Smooth muscle cell (in vitro differentiated cells): ENCODE results near the gene ACOT9. TPM values are rescaled to one million over a fixed set of nuclear protein-coding genes. Genes with fewer than 3 reads are reported as not detected.

Source experiments
- DNase-seq: peaks from one replicate; lab custom pipeline; 2025; ENCODE audit not compliant: unreplicated experiment; lab: John Stamatoyannopoulos, UW
- H2AFZ ChIP-seq: fragments of 200-600 bp; sonication (generic); 2 replicates; pipeline ENCODE4 v1.6.0; 2016; ENCODE audit warnings: antibody characterized with exemption, low read depth, mild to moderate bottlenecking
- H3F3A ChIP-seq: fragments of 200-600 bp; sonication (generic); 2 replicates; pipeline ENCODE4 v1.6.0; 2017; ENCODE audit warnings: antibody characterized with exemption, low read depth
- H3K27ac ChIP-seq: fragments of 200-600 bp; sonication (generic); 2 replicates; pipeline ENCODE4 v1.5.1; 2016; ENCODE audit warnings: low read depth, mild to moderate bottlenecking
- H3K27me3 ChIP-seq: fragments of 200-600 bp; sonication (generic); 2 replicates; pipeline ENCODE4 v1.6.1; 2016; ENCODE audit warnings: low read depth, mild to moderate bottlenecking
- H3K36me3 ChIP-seq: fragments of 200-600 bp; sonication (generic); 2 replicates; pipeline ENCODE4 v1.5.1; 2016; ENCODE audit warnings: low read depth
- H3K4me1 ChIP-seq: fragments of 200-600 bp; sonication (generic); 2 replicates; pipeline ENCODE4 v1.5.1; 2016; ENCODE audit warnings: low read depth
- H3K4me2 ChIP-seq: fragments of 200-600 bp; sonication (generic); 2 replicates; pipeline ENCODE4 v1.6.0; 2016; ENCODE audit warnings: mild to moderate bottlenecking
- H3K4me3 ChIP-seq: fragments of 200-600 bp; sonication (generic); 2 replicates; pipeline ENCODE4 v1.5.1; 2016; ENCODE audit warnings: mild to moderate bottlenecking
- H3K79me2 ChIP-seq: fragments of 200-600 bp; sonication (generic); 2 replicates; pipeline ENCODE4 v1.6.0; 2016; ENCODE audit warnings: low read depth, mild to moderate bottlenecking
- H3K9ac ChIP-seq: fragments of 200-600 bp; sonication (generic); 2 replicates; pipeline ENCODE4 v1.6.0; 2016; ENCODE audit warnings: low read depth
- H3K9me3 ChIP-seq: fragments of 200-600 bp; sonication (generic); replicated peaks from 2 replicates; pipeline ENCODE4 v1.5.1; 2016; ENCODE audit warnings: low read depth
- H4K20me1 ChIP-seq: fragments of 200-600 bp; sonication (generic); 2 replicates; pipeline ENCODE4 v1.6.0; 2016; ENCODE audit warnings: low read depth
- WGBS: methylation state at CpG from one replicate; pipeline ENCODE4 v1.1.7; 2016; ENCODE audit warnings: low lambda C conversion rate; 5-methylcytosine and 5-hydroxymethylcytosine counted together
- polyA plus RNA-seq: library from polyadenylated mRNA; unstranded; fragments of >200 nt; fragmentation: Nextera tagmentation; extraction: Ambion mirVana; gene quantifications from 2 replicates; pipeline ENCODE4 v1.2.1, GENCODE V29; 2016
- small RNA-seq: library from RNA; depleted of rRNA; stranded (forward); fragments of <200 nt; gene quantifications from one replicate; pipeline ENCODE3, GENCODE V24; 2014
- total RNA-seq: library from RNA; depleted of rRNA; stranded (reverse); fragments of >200 nt; gene quantifications from 2 replicates; pipeline ENCODE4 v1.2.3, GENCODE V29; 2014
- TF ChIP-seq, protein P1 (sequence below): fragments of 200-600 bp; sonication (generic); IDR thresholded peaks from 2 replicates; pipeline ENCODE4 v1.5.1; 2017; ENCODE audit warnings: borderline replicate concordance, mild to moderate bottlenecking, antibody characterized with exemption; ENCODE audit not compliant: insufficient read depth, poor library complexity, severe bottlenecking

Gene ACOT9
- total and polyA plus RNA-seq, 2 experiments from 2014 or later: 55.4 to 73.2 TPM

DNA sequence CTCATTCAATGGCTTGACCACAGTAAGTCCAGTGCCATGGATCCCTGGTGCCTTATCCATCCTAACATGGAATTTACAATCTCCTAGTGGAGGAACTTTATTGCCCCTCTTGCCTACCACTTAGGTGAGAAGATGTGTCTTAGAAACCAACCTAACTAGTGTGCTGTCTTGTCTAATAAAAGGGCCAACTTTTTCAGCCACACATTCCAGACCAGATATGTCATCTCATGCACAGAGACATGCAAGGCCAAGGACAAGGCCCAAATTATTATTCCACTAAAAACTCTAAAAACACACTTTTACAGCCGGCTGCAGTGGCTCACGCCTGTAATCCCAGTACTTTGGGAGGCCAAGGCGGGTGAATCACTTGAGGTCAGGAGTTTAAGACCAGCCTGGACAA is 86.4 kb downstream of the ACOT9 start:
- peak overlapping the region; percentile 8 for H3K27ac ChIP-seq
- no peak overlapping the region for H3K4me2 ChIP-seq
- no peaks in the 10 kb centered on the region for H4K20me1 ChIP-seq
- no peaks in the 10 kb centered on the region for H3K27me3 ChIP-seq
- H3K36me3 ChIP-seq: no peaks in the 10 kb centered on the region
- no peaks in the 10 kb centered on the region for H3K4me1 ChIP-seq
- DNase-seq: no peak
- 14% methylated on average over 3 of the region's 3 CpGs for WGBS
- H3K4me3 ChIP-seq: no peak overlapping the region
- H3K9me3 ChIP-seq: no peaks in the 10 kb centered on the region
- H3F3A ChIP-seq: no peaks in the 10 kb centered on the region
- no peak overlapping the region for H2AFZ ChIP-seq
- TF ChIP-seq, protein P1, sequence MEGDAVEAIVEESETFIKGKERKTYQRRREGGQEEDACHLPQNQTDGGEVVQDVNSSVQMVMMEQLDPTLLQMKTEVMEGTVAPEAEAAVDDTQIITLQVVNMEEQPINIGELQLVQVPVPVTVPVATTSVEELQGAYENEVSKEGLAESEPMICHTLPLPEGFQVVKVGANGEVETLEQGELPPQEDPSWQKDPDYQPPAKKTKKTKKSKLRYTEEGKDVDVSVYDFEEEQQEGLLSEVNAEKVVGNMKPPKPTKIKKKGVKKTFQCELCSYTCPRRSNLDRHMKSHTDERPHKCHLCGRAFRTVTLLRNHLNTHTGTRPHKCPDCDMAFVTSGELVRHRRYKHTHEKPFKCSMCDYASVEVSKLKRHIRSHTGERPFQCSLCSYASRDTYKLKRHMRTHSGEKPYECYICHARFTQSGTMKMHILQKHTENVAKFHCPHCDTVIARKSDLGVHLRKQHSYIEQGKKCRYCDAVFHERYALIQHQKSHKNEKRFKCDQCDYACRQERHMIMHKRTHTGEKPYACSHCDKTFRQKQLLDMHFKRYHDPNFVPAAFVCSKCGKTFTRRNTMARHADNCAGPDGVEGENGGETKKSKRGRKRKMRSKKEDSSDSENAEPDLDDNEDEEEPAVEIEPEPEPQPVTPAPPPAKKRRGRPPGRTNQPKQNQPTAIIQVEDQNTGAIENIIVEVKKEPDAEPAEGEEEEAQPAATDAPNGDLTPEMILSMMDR: no peak
- H3K79me2 ChIP-seq: no peaks in the 10 kb centered on the region
- H3K9ac ChIP-seq: no peak overlapping the region

DNA sequence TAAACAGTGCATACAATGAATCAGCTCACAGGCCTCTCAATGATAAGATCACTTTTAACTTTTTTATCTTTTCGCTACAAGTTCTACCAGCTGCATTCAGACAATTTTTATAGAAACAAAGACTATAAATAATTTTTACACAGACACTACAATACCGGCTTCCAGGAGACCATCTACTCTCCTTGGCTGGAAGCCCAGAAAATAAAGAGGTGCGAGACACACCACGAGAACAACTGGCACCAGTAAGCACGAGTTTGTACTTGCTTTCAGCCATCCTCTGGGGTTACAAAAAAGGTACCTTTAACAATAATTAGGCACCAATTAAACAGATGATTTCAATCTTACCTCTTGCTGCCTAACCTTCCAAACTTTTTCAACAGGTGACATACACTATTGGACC is 87.0 kb downstream of the ACOT9 start:
- no peak for DNase-seq
- 73% methylated on average over 5 of the region's 5 CpGs for WGBS
- Histone ChIP-seq H3K36me3 (no peaks in the 10 kb centered on the region), H4K20me1 (no peaks in the 10 kb centered on the region), H3K27me3 (no peaks in the 10 kb centered on the region), H3K9ac (no peak overlapping the region), H3K4me3 (no peak overlapping the region), H3F3A (no peaks in the 10 kb centered on the region), H3K27ac (peak overlapping the region; percentile 8), H2AFZ (no peak overlapping the region), H3K79me2 (no peaks in the 10 kb centered on the region), H3K9me3 (no peaks in the 10 kb centered on the region), H3K4me1 (no peaks in the 10 kb centered on the region), H3K4me2 (no peak overlapping the region)
- TF ChIP-seq, protein P1: no peak

Small RNAs within 50 kb of the gene (small RNA-seq; reads per million reads assigned to genes)
- not detected for gene RF00019

Other genes with a start within 250 kb of the ACOT9 start
- 768 and 853 TPM in 2 replicates for gene PRDX4, start 75.8 kb downstream of the ACOT9 start, total RNA-seq
- 731 and 868 TPM in 2 replicates for gene PRDX4, start 75.8 kb downstream of the ACOT9 start, polyA plus RNA-seq
- 683 and 777 TPM in 2 replicates for gene SAT1, start 39.9 kb upstream of the ACOT9 start, total RNA-seq
- 399 and 781 TPM in 2 replicates for gene SAT1, start 39.9 kb upstream of the ACOT9 start, polyA plus RNA-seq
- gene APOO, start 164.7 kb upstream of the ACOT9 start, total RNA-seq: 38.5 and 38.7 TPM in 2 replicates
- gene APOO, start 164.7 kb upstream of the ACOT9 start, polyA plus RNA-seq: 54.0 and 54.3 TPM in 2 replicates
- gene CXorf58, start 164.7 kb upstream of the ACOT9 start, total RNA-seq: not detected in 2 replicates
- gene CXorf58, start 164.7 kb upstream of the ACOT9 start, polyA plus RNA-seq: 0.45 TPM in 1 of 2 replicates, not detected in the other